D341Med (cell line): ENCODE measurements around the gene SPAG16.
"Not testable (repeated sequence)": the region's sequence is repeated elsewhere in the genome, so short reads cannot be mapped to it uniquely, and the experiment has no call there.

ENCODE experiments used
- DNase-seq: peaks from one replicate; pipeline ENCODE4 v3.0.0; 2012; ENCODE audit warnings: low spot score

Gene SPAG16

DNA sequence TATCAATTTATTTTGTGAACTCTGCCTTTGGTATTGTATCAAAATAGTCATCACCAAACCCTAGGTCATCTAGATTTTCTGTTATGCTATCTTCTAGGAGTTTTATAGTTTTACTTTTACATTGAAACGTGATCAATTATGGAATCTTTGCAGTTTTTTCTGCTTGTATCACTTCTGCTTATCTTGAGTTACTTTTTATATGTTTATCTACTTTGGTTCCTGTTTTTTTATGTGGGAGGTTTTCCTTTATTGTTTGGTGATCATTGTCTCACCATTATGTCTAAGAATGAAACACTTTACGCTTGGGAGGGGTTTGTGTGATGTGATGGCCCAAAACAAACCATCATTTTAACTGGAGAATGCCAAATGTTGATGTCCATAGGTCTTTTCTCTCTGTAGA is 261.2 kb downstream of the SPAG16 start:
- DNase-seq, result no peak

DNA sequence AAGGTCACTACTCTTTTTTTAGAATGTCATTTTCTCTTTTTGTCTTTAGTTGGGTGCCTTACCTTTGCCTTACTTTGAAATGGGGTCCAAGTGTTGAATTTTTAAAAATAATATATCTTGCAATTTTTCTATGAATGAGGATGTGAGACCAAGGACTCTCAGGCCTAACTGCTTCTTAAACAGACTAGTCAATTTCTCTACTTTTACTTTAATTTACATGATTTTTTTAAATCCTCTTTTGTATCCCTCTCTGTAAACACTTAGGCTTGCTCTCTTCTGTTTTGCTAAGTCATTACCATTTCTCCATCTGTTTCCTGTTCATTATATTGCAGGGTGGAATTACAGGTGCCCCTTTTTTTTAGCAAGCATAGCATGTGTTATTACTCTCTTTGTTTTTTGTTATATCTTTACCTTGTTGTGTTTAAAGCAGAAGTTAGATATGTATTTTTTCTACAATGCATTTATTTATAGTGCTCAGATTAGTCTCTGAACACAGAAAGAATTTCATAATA is 261.8 kb downstream of the SPAG16 start:
- no peak for DNase-seq

DNA sequence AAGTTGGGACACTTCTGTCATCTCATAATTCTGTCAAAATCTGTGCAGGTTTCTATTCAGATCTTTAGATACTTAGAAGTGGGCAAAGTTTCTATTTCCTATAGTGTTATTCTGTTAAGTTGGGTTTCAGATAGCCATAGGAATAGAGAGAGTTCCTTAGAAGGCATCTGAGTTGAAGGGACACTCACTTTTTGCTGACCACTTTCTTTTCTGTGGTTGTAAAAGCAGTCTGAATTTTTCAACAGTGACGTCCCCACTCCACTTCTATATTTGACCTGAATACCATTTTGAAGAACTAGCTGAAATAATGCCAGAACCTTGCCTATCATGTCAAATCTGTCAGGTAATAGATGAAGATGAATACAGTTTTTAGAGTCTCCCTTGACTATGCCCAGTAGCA is 267.3 kb downstream of the SPAG16 start:
- DNase-seq, result no peak

DNA sequence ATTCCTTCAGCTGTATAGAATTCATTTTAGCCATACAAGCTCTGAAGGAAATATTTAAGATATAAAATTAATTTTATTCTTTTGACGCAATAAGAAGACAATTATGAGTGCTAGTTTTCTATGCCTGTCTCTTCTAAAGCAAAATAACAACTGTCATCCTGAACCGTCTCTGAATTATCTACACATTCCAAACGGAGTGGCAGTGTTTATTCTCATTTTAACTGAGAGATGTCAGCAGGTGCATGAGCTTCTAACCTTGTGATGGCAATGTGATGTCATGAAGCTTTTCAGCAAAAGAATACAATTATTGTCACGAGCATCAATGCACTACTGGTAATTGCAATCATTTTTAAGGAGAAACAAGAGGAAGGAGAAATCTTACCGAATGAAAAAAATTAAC is 274.8 kb downstream of the SPAG16 start:
- no peak for DNase-seq

DNA sequence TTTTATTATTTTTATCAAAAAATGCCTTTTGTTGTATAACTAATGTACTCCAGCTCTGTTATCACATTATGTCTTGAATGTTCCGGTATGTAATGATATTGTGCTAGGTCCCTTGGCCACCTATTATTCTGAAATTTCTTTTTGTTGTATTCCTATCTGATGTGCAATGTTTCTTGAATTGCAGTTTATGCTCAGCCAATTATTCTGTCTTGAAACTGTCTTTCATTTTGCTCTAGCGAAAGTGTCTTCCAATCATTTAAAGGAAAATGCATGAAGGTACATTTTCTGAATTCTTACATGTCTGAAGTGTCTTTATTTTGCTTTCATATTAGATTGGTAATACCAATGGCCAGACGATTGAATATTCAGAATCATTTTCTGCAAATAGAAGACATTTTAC is 277.5 kb downstream of the SPAG16 start:
- no peak for DNase-seq

DNA sequence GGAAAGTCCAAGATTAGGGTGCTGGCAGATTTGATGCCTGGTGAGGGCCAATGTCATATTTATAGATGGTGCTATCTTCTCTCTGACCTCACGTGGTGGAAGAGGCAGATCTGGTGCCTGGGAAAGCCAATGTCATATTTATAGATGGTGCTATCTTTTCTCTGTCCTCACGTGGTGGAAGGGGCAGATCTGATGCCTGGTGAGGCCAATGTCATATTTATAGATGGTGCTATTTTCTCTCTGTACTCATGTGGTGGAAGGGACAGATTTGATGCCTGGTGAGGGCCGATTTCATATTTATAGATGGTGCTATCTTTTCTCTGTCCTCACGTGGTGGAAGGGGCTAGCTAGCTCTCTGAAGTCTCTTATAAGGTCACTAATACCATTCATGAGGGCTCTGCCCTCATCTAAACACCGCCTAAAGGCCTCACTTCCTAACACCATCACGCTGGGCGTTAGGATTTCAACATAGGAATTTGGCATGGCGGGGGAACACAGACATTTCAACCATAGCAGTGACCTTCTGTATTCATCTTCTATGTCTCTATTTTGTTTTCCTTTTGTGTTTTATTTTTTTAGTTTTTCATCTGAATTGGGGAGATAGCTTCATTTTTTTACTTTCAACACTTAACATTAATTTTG is 278.4 kb downstream of the SPAG16 start:
- no peak for DNase-seq

DNA sequence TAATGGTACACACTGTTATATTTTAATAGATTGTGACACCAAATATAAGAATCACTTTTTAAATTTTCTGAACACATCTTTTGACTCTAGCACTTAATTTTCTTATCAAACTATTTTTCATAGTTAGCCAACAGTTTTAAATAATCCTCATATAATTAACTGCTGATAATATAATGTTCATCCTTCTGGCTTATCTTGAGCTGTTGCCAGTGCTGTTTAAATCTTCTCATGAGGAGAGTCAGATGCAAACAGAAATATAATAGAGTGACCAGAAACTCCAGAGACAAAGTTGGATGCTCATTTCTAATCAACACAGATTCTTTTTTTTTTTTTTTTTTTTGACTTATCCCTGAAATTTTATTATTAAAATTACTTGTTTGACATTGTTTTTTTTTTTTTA is 282.6 kb downstream of the SPAG16 start:
- no peak for DNase-seq

DNA sequence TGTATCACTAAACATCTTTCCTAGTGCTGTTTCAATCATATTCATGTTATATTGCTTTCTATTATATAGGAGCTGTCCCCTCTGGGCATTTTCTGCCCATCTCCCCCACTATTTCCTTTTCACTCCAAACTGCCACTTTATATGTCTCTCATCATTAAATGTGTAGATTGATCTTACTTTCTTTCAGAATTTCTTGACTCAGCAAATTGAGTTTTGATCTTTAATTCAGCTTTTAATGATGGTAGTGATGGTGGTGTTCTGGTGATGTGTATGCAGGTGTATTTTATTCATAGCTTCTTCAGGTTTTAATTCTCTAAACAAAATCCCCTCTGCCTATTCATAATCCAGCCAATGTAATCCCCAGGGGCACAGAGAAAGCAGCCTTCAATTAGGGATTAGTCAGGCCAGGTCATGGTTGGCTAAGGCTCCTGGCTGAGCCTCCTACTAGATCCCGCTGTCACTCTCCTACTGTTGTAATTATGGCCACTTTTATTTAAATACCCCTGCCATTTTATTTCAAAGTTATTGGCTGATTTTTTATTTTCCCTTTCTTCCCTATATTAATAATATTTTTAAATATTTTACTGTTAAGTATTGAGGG is 325.4 kb downstream of the SPAG16 start:
- peak; percentile 60 for DNase-seq

DNA sequence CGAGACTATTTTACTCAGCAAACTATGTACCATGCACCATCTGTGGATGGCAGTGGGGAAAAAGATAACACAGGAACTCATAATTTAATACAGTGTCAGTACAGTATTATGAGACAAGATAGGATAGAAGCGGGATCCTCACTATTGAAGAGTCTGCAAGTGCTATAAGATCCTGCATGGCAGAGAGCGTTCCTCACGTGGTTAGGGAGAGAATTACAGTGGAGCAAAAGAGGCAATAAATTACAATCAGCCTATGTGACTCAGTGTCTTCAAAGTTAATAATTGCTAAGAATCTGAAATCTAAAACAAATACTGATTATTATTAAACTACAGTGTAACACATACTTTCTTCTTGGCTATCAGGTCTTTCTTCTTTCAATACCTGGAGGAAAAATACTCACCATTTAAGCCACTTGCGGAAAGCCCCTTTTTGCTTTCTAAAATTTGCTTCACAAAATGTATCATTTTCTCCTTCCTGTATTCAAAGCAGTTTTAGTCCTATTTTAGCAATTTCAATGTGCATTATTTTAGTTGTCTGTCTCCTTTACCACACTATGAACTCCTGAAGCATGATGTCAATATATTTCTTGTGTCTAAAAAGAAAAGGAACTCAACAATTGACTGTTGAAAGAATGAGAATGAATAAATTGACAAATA is 342.9 kb downstream of the SPAG16 start:
- DNase-seq, result no peak

DNA sequence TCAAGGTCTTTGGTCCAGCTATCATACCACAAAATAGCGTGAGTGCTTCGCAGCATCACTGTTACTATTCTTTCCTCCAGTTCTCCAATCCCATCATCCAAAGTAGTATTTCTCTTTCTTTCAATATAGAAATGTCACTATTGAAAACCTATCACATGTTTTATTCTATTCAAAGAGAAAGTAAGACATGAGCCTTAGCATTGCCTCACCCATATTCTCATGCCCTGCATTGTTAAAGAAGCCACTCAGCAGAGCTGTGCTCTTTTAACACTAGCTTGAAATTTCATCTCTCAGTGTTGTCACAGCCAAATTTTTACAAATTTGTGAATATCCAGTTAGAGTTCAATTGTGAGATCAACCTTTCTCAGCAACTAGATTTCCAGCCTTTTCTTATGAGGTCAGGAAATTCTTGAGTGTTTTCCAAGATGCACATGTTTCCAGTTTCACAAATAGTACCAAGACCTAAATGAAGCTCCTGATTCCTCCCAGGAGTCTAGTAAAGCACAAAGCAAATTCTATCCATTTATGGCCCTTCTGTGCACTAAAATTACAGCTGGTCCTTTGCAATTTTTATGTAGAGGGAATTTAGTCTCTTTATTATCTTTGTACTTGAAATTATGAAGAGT is 343.7 kb downstream of the SPAG16 start:
- DNase-seq, result no peak

DNA sequence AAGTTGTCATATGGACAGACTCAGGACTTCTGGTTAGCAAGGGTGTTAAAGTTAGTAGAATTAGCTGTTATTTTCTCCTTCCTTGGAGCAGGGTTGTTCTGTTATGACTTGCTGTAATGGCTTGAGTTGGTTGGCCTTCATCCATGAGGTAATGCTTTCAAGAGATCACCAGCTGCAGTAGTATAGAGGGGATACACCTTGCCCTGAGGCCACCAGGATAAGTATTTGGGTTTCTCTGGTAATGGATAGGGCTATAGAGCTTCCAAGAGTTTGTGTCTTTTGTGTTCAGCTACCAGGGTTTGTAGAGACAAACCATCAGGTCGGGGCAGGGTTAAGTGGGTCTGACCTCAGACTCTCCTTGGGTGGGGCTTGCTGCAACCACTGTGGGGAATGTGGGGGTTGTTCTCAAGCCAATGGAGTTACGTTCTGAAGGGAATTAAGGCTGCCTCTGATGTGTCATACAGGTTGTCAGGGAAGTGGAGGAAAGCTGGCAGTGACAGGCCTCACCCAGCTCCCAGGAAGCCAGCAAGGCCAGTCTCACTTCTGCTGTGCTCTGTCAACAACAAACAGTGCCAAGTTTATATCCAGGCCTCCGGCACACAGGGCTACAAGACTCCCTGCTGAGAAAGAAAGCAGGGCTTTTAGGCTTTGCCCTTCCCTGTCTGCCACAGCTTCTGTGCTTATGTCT is 356.6 kb downstream of the SPAG16 start:
- DNase-seq, result no peak

DNA sequence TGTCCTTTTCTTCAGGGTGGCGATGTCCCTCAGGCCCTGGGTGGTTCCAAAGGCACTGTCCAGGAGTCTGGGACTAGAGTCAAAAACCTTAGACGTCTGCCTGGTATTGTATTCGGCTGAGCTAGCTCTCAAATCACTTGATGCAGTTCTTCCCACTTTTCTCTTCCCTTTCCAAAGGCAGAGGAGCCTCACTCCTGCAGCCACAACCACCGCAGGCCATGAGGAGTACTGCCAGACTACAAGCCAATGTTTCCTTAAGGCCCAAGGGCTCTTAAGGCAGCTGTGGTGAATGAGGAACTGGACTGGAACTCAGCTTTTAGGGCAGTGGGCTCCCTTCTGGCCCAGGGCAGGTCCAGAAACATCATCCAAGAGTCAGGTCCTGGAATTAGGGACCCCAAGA is 360.7 kb downstream of the SPAG16 start:
- no peak for DNase-seq

DNA sequence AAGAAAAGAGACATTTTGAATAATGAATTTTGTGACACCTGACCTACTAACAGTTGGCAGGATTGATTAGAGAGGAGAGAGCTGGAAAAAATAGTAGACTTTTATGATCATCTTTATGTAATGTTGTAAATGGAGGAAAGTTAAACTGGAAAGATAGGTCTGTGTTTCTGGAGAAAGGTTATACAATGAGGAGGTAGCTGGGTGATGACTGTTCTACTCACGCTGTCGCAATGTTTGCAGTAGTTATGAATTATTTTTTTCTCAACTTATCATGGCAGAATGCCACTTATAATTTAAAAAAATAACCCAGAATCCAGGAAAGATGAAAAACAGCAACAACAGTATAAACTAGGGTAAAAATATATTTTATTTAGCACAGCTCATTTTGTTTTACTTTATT is 364.9 kb downstream of the SPAG16 start:
- no peak for DNase-seq

DNA sequence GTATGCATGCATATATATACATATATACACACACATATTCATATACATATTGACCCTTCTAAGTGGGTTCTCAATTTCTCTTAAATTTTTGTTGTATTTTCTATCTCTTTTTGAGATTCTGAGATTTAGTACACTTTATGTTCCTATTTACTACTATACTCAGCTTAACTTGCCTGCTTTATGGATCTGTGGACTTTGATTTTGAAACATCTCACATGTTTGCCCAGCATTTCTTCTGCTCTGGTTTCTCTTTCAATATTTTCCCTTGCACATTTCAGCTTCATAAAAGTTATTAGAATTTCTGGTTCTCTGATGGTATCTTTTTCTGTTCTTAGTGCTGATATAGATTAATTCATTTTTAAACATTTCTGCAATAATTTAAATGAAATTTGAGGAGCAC is 380.6 kb downstream of the SPAG16 start:
- DNase-seq, result no peak

DNA sequence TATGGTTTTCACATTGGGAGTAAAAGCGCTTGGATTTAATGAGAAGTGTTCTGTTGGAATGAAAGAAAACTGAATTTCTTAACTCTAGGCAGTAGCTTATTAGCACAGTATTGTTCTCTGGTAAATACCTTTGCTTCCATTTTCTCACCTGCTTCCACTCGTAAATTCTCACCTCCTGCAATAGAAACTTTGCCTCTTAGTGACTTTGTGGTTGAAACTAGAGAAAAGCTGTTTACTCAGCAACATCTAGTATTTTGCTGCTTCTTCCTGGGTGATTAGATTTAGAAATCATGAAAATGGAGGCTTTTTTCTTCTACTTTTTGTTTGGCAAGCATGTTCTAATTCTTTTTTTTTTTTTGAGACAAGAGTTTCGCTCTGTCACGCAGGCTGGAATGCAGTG is 385.4 kb downstream of the SPAG16 start:
- no peak for DNase-seq

DNA sequence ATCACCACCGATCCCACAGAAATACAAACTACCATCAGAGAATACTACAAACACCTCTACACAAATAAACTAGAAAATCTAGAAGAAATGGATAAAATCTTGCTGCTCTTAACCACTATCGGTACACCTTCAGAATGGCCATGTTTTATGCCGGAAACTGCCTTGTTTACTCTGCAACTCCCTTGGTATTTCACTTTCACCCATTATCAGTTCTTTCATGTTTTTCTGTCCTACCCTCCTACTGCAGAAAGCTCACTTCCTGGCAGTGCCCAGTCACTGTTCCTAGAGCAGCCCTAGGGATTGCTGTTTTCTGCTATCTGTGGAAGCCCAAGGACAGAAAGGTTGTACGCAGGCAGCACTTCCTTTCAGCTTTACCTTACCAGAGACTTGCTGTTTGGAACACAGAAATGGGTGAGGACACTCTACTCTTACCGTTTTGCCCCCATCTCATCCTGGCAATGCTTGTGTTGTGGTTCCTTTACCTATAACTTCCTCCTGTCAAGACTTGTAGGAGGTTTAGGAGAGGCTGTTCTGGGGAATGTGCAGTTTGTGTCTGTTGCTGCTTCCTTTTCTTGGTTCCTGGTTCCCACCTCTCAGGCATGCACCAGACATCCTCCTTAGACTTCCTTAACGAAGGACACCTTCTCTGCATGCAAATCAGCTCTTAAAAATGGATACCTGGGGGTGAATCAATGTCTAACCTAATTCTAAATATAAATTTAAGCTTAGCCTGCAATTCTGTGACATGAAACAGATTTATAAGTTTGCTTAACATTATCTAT is 394.4 kb downstream of the SPAG16 start:
- no peak for DNase-seq

DNA sequence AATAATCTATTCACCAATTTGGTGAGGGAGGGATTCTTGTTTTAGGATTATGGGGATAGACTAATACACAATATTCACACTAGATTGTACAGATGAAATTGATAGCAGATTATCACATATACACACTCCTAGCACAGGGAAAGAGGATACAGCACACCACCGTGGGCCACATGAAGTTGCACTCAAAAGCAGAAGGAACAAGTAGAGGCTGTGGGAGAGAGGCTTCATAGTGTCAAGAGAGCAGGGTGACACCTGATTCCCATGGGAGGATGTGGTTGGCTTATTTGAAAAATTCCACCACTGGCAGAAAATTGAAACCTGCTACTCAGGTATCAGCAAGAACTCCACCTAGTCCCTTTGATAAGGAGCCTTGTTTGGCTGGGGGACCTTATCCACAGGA is 395.6 kb downstream of the SPAG16 start:
- DNase-seq, result no peak

DNA sequence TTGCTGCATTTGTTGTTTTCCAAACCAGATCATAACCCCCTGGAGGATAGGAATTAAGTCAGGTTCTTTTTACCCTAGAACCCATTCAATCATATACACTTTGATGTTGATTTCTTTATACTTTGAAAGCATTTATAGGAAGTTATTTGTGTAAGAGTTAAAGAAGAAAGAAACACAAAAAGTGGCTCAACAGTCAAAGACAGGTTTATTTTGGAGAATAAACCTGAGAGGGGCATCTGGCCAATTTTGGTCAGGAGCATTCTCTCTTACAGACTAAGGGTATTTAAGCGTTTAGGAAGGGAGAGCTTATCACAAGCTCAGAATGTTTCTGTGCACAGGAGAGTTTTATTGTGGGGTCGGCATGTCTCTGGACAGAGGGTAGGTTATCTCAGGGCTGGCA is 398.0 kb downstream of the SPAG16 start:
- no peak for DNase-seq

DNA sequence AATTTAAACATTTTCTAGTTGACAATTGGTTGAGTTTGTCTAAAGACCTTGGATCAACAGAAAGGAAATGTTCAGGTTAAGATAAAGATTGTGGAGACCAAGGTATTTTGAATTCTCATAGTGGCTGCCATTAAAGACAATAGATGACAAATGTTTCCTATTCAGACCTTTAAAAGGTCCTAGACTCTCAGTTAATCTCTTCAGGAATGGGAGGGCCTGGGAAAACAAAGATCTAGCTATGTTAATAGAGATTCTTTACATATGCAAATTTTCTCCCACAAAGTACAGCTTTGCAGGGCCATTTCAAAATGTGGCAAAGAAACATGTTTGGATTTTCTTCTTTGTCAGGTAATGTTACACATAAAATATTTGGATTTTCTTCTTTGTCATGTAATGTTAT is 403.9 kb downstream of the SPAG16 start:
- DNase-seq, result no peak

DNA sequence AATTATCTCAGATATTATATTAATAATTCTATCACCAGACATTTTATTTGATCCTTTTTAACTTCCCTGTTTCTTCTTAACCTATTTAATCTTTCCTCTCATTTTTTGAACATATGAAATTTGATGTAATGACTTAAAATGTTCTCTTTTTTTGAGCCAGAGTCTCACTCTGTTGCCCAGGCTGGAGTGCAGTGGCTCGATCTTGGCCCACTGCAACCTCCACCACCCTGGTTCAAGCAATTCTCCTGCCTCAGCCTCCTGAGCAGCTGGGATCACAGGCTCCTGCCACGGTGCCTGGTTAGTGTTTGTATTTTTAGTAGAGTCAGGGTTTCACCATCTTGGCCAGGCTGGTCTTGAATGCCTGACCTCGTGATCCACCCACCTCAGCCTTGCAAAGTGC is 404.6 kb downstream of the SPAG16 start:
- DNase-seq, result not testable (repeated sequence)

DNA sequence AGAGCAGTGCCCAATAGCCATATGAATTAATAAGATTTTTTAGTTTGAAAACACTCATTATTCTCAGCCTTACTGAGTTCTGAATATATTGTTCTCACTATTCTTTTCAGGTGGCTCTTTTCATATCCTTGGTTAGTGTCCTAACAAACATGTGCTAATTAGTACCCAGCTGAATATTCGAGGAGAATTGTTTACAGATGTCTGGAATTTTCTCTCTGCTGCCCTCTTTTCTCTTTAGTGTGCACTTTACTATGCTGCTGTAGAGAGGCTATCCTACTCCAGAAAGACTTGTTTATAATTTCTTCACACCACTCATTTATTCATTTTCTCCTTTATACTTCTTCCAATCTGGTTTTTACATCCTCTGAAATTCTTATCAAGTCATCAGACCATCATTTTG is 405.3 kb downstream of the SPAG16 start:
- no peak for DNase-seq

DNA sequence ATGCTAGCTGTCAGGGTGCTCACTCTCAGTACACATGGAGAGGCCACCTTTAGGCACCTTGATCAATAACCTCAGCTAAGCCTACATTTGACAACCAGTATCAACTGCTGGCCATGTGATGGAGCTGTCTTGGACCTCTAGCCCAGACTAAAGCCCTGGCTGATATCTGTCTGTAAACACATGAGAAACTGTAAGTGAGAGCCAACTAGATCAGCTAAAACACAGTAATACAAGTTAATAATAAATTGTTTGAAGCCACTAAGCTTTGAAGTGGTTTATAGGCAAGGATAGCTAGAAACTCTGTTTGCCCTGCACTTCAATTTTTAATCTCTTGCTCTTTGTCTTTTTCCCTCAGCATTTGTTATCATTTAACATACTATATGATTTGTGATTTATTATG is 407.1 kb downstream of the SPAG16 start:
- DNase-seq, result no peak
